ENCODE data around the gene PCED1B.
"Not testable (repeated sequence)": the region's sequence is repeated elsewhere in the genome, so short reads cannot be mapped to it uniquely, and the experiment has no call there.

PCED1B gene

GRCh38 chr12:47206450-47207339, 127.3 kb downstream of the PCED1B start:
- DNase-seq (ENCODE audit: low spot score), result no peak

GRCh38 chr12:47207340-47207717, 127.9 kb downstream of the PCED1B start:
- peak; percentile 48 for DNase-seq (ENCODE audit: low spot score)

GRCh38 chr12:47207829-47208248, 128.4 kb downstream of the PCED1B start:
- no peak for DNase-seq (ENCODE audit: low spot score)

- no peak for DNase-seq (ENCODE audit: low spot score)
Observed at GRCh38 chr12:47209014-47209413, 129.6 kb downstream of the PCED1B start.

GRCh38 chr12:47210776-47211175, 131.4 kb downstream of the PCED1B start:
- DNase-seq (ENCODE audit: low spot score), result no peak

- DNase-seq (ENCODE audit: low spot score), result no peak
Observed at GRCh38 chr12:47212701-47213039, 133.2 kb downstream of the PCED1B start.

GRCh38 chr12:47213396-47213795, 134.0 kb downstream of the PCED1B start:
- DNase-seq (ENCODE audit: low spot score), result no peak

- no peak for DNase-seq (ENCODE audit: low spot score)
Observed at GRCh38 chr12:47214001-47214619, 134.7 kb downstream of the PCED1B start.

- no peak for DNase-seq (ENCODE audit: low spot score)
Observed at GRCh38 chr12:47214771-47215170, 135.3 kb downstream of the PCED1B start.

- peak; percentile 85 for DNase-seq (ENCODE audit: low spot score)
Observed at GRCh38 chr12:47216150-47216677, 136.8 kb downstream of the PCED1B start.

- not testable (repeated sequence) for DNase-seq (ENCODE audit: low spot score)
Observed at GRCh38 chr12:47217595-47217869, 138.1 kb downstream of the PCED1B start.

GRCh38 chr12:47218191-47218654, 138.8 kb downstream of the PCED1B start:
- DNase-seq (ENCODE audit: low spot score), result peak; percentile 30

- DNase-seq (ENCODE audit: low spot score), result no peak
Observed at GRCh38 chr12:47219243-47219642, 139.8 kb downstream of the PCED1B start.

- no peak for DNase-seq (ENCODE audit: low spot score)
Observed at GRCh38 chr12:47221256-47222023, 142.0 kb downstream of the PCED1B start.

- DNase-seq (ENCODE audit: low spot score), result no peak
Observed at GRCh38 chr12:47222520-47223030, 143.2 kb downstream of the PCED1B start.

- DNase-seq (ENCODE audit: low spot score), result no peak
Observed at GRCh38 chr12:47223031-47223847, 143.8 kb downstream of the PCED1B start.

GRCh38 chr12:47223848-47224213, 144.4 kb downstream of the PCED1B start:
- DNase-seq (ENCODE audit: low spot score), result no peak

GRCh38 chr12:47224563-47225133, 145.2 kb downstream of the PCED1B start:
- no peak for DNase-seq (ENCODE audit: low spot score)

- no peak for DNase-seq (ENCODE audit: low spot score)
Observed at GRCh38 chr12:47225356-47225755, 145.9 kb downstream of the PCED1B start.

- DNase-seq (ENCODE audit: low spot score), result no peak
Observed at GRCh38 chr12:47226199-47226598, 146.8 kb downstream of the PCED1B start.

- DNase-seq (ENCODE audit: low spot score), result no peak
Observed at GRCh38 chr12:47228802-47229201, 149.4 kb downstream of the PCED1B start.

All from pons (tissue), 1 donor.